Panc1 (cell line): ENCODE results near the gene MARK3. TPM values are rescaled to one million over a fixed set of nuclear protein-coding genes. Genes with fewer than 3 reads are reported as not detected.
A peak's percentile ranks its signal among the peaks of the same experiment; 100 is the strongest.

Experiments
- ATAC-seq: fragments of 200-7000 bp; cut with Tn5 transposase; 2 replicates; pipeline ENCODE4 v1.9.1; 2020; ENCODE audit warnings: mild to moderate bottlenecking, moderate library complexity
- BruUV-seq: library from RNA; stranded (reverse); fragments of 400-500 nt; replicated peaks from 2 replicates; lab custom pipeline; 2021; lab: Mats Ljungman, UMichigan
- CTCF ChIA-PET: fragments of 300-600 bp; sonication (Branson Sonifier 250); formaldehyde crosslinking; loops from one replicate; lab custom pipeline; 2022; ENCODE audit warnings: antibody characterized with exemption; lab: Charles Lee
- POLR2A ChIA-PET: fragments of 300-600 bp; sonication (Branson Sonifier 250); formaldehyde crosslinking; loops from one replicate; lab custom pipeline; 2022; ENCODE audit warnings: antibody characterized with exemption; lab: Charles Lee
- DNase-seq: peaks from one replicate; pipeline ENCODE4 v3.0.0-alpha.2; 2010; ENCODE audit warnings: low read depth, low spot score
- H3K27ac ChIP-seq: 2 replicates; pipeline ENCODE4 v1.5.1; 2011; ENCODE audit warnings: mild to moderate bottlenecking, low read length, inconsistent platforms
- H3K27me3 ChIP-seq: fragments of 200-500 bp; sonication (Bioruptor generic); 2 replicates; pipeline ENCODE4 v1.6.0; 2014; ENCODE audit warnings: low read length, inconsistent platforms; ENCODE audit not compliant: control insufficient read depth, insufficient read depth
- H3K36me3 ChIP-seq: fragments of 200-500 bp; sonication (Bioruptor generic); 2 replicates; pipeline ENCODE4 v1.5.1; 2014; ENCODE audit warnings: inconsistent platforms, mild to moderate bottlenecking, low read length, moderate library complexity; ENCODE audit not compliant: control insufficient read depth, insufficient read depth
- H3K4me1 ChIP-seq: 2 replicates; pipeline ENCODE4 v1.5.1; 2011; ENCODE audit warnings: inconsistent platforms, mild to moderate bottlenecking, low read length, moderate library complexity; ENCODE audit not compliant: control insufficient read depth, insufficient read depth
- H3K4me3 ChIP-seq, 2 experiments: 2 replicates each; pipeline ENCODE4 v1.5.1; 2011 to 2012; ENCODE audit warnings: low read depth in 2 of 2, low read length in 2 of 2, mild to moderate bottlenecking in 2 of 2, inconsistent platforms in 1 of 2, moderate library complexity in 1 of 2
- H3K9me3 ChIP-seq: fragments of 200-500 bp; sonication (Bioruptor generic); 2 replicates; pipeline ENCODE4 v1.5.1; 2014; ENCODE audit warnings: low read depth, mild to moderate bottlenecking, inconsistent platforms, low read length, moderate library complexity; ENCODE audit not compliant: control insufficient read depth, insufficient read depth
- POLR2AphosphoS5 ChIP-seq: IDR thresholded peaks from 2 replicates; pipeline ENCODE4 v1.6.1; 2012; ENCODE audit warnings: mild to moderate bottlenecking, low read depth, low read length, moderate library complexity
- SIN3A ChIP-seq: IDR thresholded peaks from 2 replicates; pipeline ENCODE4 v1.6.1; 2012; ENCODE audit warnings: low read depth, mild to moderate bottlenecking, low read length, moderate library complexity, borderline replicate concordance; ENCODE audit not compliant: insufficient read depth
- TCF7L2 ChIP-seq: IDR thresholded peaks from 2 replicates; pipeline ENCODE4 v1.6.1; 2011; ENCODE audit warnings: mild to moderate bottlenecking, low read depth, low read length, inconsistent platforms
- in situ Hi-C: cut with HindIII; loops from 2 replicates; pipeline ENCODE4 v1.10.0; 2016; ENCODE audit warnings: low sequenced_read_pairs, low pct_unique_long_range_greater_than_20kb
- intact Hi-C: fragments of 100-400 bp; cut with micrococcal nuclease; formaldehyde crosslinking; loops from one replicate; pipeline ENCODE4 v1.10.0; 2022; ENCODE audit not compliant: unreplicated experiment
- total RNA-seq: library from RNA; stranded (reverse); gene quantifications from one replicate; pipeline ENCODE4 v1.2.1, GENCODE V29; 2021; ENCODE audit not compliant: unreplicated experiment
- TF ChIP-seq, protein P1 (sequence below), 2 experiments: IDR thresholded peaks; 2 replicates each; pipeline ENCODE4 v1.6.1; 2011 to 2012; ENCODE audit warnings: low read depth in 2 of 2, control low read depth in 1 of 2, low read length in 1 of 2, mild to moderate bottlenecking in 1 of 2, moderate library complexity in 1 of 2; ENCODE audit not compliant: insufficient read depth in 1 of 2
- TF ChIP-seq, protein P2 (sequence below): fragments of 450-650 bp; IDR thresholded peaks from 2 replicates; pipeline ENCODE4 v1.5.1; 2017; ENCODE audit warnings: mild to moderate bottlenecking

MARK3 gene
- total RNA-seq, 1 experiment from 2014 or later: 56.1 TPM

DNA sequence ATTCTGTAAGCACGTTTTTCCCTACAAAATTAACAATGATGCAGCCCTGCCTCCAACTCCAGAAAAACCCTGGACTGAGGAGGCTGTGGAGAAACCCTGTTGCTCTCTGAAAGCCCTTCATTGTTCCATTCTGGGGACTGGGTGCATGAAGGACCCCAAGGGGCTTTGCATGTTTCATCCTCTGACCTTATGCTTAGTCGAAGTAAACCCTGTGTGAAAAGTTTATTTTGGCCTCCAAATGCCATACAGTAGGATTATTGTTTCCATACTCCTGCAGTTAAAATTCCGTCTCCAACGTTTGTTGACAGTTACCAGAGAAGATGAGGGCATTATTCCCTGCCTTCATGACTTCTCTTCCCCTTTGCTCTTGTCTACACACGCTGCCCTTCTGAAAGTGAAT is 91.4 kb downstream of the MARK3 start:
- in situ Hi-C loops: no loop called here
- DNase-seq (no peak), ATAC-seq (no peak)
- Histone ChIP-seq H3K27ac (no peak overlapping the region), H3K27me3 (no peaks in the 10 kb centered on the region), H3K4me1 (no peaks in the 10 kb centered on the region), H3K4me3 (no peak overlapping the region), H3K36me3 (peaks cover 8% of the 10 kb centered on the region; the same call in 1 of the 2 replicates), H3K9me3 (no peaks in the 10 kb centered on the region)
- ChIA-PET POLR2A (no interaction called here), CTCF (no interaction called here)
- no TSS peak for BruUV-seq
- intact Hi-C loops: no loop called here
- TF ChIP-seq SIN3A: no peak
- no peak for TF ChIP-seq POLR2AphosphoS5
- TF ChIP-seq, protein P1, sequence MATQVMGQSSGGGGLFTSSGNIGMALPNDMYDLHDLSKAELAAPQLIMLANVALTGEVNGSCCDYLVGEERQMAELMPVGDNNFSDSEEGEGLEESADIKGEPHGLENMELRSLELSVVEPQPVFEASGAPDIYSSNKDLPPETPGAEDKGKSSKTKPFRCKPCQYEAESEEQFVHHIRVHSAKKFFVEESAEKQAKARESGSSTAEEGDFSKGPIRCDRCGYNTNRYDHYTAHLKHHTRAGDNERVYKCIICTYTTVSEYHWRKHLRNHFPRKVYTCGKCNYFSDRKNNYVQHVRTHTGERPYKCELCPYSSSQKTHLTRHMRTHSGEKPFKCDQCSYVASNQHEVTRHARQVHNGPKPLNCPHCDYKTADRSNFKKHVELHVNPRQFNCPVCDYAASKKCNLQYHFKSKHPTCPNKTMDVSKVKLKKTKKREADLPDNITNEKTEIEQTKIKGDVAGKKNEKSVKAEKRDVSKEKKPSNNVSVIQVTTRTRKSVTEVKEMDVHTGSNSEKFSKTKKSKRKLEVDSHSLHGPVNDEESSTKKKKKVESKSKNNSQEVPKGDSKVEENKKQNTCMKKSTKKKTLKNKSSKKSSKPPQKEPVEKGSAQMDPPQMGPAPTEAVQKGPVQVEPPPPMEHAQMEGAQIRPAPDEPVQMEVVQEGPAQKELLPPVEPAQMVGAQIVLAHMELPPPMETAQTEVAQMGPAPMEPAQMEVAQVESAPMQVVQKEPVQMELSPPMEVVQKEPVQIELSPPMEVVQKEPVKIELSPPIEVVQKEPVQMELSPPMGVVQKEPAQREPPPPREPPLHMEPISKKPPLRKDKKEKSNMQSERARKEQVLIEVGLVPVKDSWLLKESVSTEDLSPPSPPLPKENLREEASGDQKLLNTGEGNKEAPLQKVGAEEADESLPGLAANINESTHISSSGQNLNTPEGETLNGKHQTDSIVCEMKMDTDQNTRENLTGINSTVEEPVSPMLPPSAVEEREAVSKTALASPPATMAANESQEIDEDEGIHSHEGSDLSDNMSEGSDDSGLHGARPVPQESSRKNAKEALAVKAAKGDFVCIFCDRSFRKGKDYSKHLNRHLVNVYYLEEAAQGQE (IDR thresholded peaks at IDR 0.05; ENCODE audit: insufficient read depth in 1 of 2, low read depth in 2 of 2, low read length in 1 of 2): no peak
- TF ChIP-seq TCF7L2: no peak
- TF ChIP-seq, protein P2, sequence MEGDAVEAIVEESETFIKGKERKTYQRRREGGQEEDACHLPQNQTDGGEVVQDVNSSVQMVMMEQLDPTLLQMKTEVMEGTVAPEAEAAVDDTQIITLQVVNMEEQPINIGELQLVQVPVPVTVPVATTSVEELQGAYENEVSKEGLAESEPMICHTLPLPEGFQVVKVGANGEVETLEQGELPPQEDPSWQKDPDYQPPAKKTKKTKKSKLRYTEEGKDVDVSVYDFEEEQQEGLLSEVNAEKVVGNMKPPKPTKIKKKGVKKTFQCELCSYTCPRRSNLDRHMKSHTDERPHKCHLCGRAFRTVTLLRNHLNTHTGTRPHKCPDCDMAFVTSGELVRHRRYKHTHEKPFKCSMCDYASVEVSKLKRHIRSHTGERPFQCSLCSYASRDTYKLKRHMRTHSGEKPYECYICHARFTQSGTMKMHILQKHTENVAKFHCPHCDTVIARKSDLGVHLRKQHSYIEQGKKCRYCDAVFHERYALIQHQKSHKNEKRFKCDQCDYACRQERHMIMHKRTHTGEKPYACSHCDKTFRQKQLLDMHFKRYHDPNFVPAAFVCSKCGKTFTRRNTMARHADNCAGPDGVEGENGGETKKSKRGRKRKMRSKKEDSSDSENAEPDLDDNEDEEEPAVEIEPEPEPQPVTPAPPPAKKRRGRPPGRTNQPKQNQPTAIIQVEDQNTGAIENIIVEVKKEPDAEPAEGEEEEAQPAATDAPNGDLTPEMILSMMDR: no peak

DNA sequence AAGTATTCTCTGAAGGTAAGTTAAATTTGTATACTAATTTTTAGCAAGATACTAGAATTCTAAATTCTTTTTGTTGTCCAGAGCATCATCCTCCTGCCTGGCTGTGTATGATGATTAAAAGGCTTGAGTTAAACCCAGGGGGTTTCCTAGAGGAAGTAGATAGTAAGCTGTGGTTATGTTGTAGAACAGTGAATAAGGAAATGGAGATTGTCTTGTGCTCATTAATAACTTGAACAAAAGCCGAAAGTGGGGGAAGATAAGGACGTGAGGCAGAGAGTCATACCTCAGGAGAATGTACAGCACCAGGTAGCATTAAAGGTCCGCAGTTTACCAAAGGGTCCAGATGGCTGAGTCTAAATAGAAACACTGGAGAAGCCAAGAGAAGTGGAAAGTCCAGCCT is 95.4 kb downstream of the MARK3 start:
- ATAC-seq: no peak
- CTCF ChIA-PET: interaction anchor here (0.6 kb wide), 1 partner anchor 75 kb away, joined by 5 read pairs; no protein-coding TSS in a partner anchor

More for the DNA sequence above, 95.4 kb downstream of the MARK3 start:
- in situ Hi-C loops (no loop called here), intact Hi-C loops (no loop called here)
- POLR2A ChIA-PET: no interaction called here
- H3K4me3 ChIP-seq: no peak overlapping the region
- peaks cover 7% of the 10 kb centered on the region; the same call in 1 of the 2 replicates for H3K36me3 ChIP-seq
- H3K4me1 ChIP-seq: no peaks in the 10 kb centered on the region
- no peaks in the 10 kb centered on the region for H3K27me3 ChIP-seq
- TSS peak; percentile 67 for BruUV-seq
- no peaks in the 10 kb centered on the region for H3K9me3 ChIP-seq
- DNase-seq: no peak
- no peak overlapping the region for H3K27ac ChIP-seq
- TF ChIP-seq, protein P1 (IDR thresholded peaks at IDR 0.05; ENCODE audit: insufficient read depth in 1 of 2, low read depth in 2 of 2, low read length in 1 of 2): no peak
- TF ChIP-seq TCF7L2 (no peak), SIN3A (no peak), POLR2AphosphoS5 (no peak)
- TF ChIP-seq, protein P2: no peak
